A673 (cell line): ENCODE results near the gene TUT7. TPM values are rescaled to one million over a fixed set of nuclear protein-coding genes. Genes with fewer than 3 reads are reported as not detected.

Experiments used
- BruUV-seq: library from RNA; stranded (reverse); fragments of 400-500 nt; replicated peaks from 2 replicates; lab custom pipeline; 2021; lab: Mats Ljungman, UMichigan
- CTCF ChIA-PET: fragments of 300-600 bp; sonication (Branson Sonifier 250); formaldehyde crosslinking; loops from one replicate; lab custom pipeline; 2022; ENCODE audit warnings: antibody characterized with exemption; lab: Charles Lee
- POLR2A ChIA-PET: fragments of 300-600 bp; sonication (Branson Sonifier 250); formaldehyde crosslinking; loops from one replicate; lab custom pipeline; 2022; ENCODE audit warnings: antibody characterized with exemption; ENCODE audit not compliant: low non-redundant PET; lab: Charles Lee
- DNase-seq: peaks from one replicate; pipeline ENCODE4 v3.0.0-alpha.2; 2015; ENCODE audit warnings: low spot score
- H3K27ac ChIP-seq: fragments of 200-600 bp; sonication (generic); 2 replicates; pipeline ENCODE4 v1.5.1; 2016; ENCODE audit warnings: mixed run types, low read depth, mild to moderate bottlenecking, mixed read lengths, antibody characterized with exemption, low read length; ENCODE audit not compliant: poor library complexity, severe bottlenecking
- H3K27me3 ChIP-seq: fragments of 200-600 bp; sonication (generic); replicated peaks from 2 replicates; pipeline ENCODE4 v1.6.1; 2017; ENCODE audit warnings: mixed run types, low read depth, mild to moderate bottlenecking, mixed read lengths, antibody characterized with exemption, low read length; ENCODE audit not compliant: insufficient read depth, poor library complexity
- H3K36me3 ChIP-seq: fragments of 200-600 bp; sonication (generic); 2 replicates; pipeline ENCODE4 v1.6.1; 2016; ENCODE audit warnings: mixed run types, mild to moderate bottlenecking, mixed read lengths, antibody characterized with exemption, low read length; ENCODE audit not compliant: insufficient read depth, poor library complexity, severe bottlenecking
- H3K4me1 ChIP-seq: fragments of 200-600 bp; sonication (generic); 2 replicates; pipeline ENCODE4 v1.6.1; 2017; ENCODE audit warnings: mixed run types, mild to moderate bottlenecking, mixed read lengths, antibody characterized with exemption, low read length; ENCODE audit not compliant: insufficient read depth, poor library complexity, severe bottlenecking
- H3K4me3 ChIP-seq: fragments of 200-600 bp; sonication (generic); 2 replicates; pipeline ENCODE4 v1.5.1; 2016; ENCODE audit warnings: low read depth, mixed run types, mild to moderate bottlenecking, mixed read lengths, low read length; ENCODE audit not compliant: poor library complexity, severe bottlenecking
- H3K9me3 ChIP-seq: fragments of 200-600 bp; sonication (generic); 2 replicates; pipeline ENCODE4 v1.6.1; 2016; ENCODE audit warnings: mixed run types, low read depth, mild to moderate bottlenecking, mixed read lengths, antibody characterized with exemption, low read length; ENCODE audit not compliant: poor library complexity, severe bottlenecking
- EZH2 ChIP-seq: fragments of 200-600 bp; sonication (generic); IDR thresholded peaks from 2 replicates; pipeline ENCODE4 v1.6.1; 2017; ENCODE audit warnings: borderline replicate concordance, low read depth, mild to moderate bottlenecking, mixed read lengths, antibody characterized with exemption, low read length; ENCODE audit not compliant: poor library complexity, severe bottlenecking
- intact Hi-C: fragments of 100-400 bp; cut with micrococcal nuclease; formaldehyde crosslinking; loops from one replicate; pipeline ENCODE4 v1.10.0; 2022; ENCODE audit not compliant: unreplicated experiment
- total RNA-seq: library from RNA; stranded (reverse); gene quantifications from 2 replicates; pipeline ENCODE4 v1.2.3, GENCODE V29; 2021
- TF ChIP-seq, protein P1 (sequence below): fragments of 300-800, 200-600 bp; sonication (generic); conservative IDR thresholded peaks from 2 replicates; pipeline ENCODE4 v1.5.1; 2017; ENCODE audit warnings: low read depth, mild to moderate bottlenecking, antibody characterized with exemption, low read length, moderate library complexity, mixed read lengths

Gene TUT7
- total RNA-seq, 1 experiment from 2014 or later: 22.7 TPM

DNA sequence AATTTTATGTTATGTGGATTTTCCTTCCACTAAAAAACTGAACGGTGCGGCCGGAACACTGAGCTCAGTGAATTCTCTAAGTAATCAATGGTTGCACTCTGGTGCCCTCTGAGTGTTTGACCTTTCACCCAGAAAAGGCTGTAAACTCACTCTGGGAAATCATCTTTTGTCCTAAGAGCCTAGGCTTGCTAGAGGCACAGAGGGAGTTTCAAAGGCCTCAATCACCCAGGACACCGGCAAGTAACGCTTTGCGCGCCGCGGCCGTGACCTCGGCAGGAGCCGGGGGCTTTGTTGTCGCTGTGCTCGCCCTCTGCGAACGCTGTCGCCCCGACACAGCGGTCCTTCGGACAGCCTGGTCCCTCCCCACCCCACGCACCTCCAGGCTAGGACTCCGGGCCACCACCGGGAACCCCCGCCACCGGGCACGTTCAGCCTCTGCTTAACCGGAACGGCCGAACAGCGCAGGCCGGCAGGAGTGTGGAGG, 72.6 kb downstream of the TUT7 start:
- Histone ChIP-seq H3K4me1 (peaks cover 12% of the 10 kb centered on the region), H3K27me3 (no peaks in the 10 kb centered on the region), H3K4me3 (peak overlapping the region; percentile 86), H3K27ac (peak overlapping the region; percentile 94), H3K36me3 (peaks cover 5% of the 10 kb centered on the region), H3K9me3 (no peaks in the 10 kb centered on the region)
- TF ChIP-seq EZH2: no peak
- TF ChIP-seq, protein P1, sequence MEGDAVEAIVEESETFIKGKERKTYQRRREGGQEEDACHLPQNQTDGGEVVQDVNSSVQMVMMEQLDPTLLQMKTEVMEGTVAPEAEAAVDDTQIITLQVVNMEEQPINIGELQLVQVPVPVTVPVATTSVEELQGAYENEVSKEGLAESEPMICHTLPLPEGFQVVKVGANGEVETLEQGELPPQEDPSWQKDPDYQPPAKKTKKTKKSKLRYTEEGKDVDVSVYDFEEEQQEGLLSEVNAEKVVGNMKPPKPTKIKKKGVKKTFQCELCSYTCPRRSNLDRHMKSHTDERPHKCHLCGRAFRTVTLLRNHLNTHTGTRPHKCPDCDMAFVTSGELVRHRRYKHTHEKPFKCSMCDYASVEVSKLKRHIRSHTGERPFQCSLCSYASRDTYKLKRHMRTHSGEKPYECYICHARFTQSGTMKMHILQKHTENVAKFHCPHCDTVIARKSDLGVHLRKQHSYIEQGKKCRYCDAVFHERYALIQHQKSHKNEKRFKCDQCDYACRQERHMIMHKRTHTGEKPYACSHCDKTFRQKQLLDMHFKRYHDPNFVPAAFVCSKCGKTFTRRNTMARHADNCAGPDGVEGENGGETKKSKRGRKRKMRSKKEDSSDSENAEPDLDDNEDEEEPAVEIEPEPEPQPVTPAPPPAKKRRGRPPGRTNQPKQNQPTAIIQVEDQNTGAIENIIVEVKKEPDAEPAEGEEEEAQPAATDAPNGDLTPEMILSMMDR: no peak
- DNase-seq: no peak
- intact Hi-C loops: no loop called here
- no TSS peak for BruUV-seq
- POLR2A ChIA-PET: interaction anchor here (0.5 to 0.8 kb wide), 2 partner anchors 14 to 1247 kb away, joined by 5 to 9 read pairs; no protein-coding TSS in a partner anchor
- CTCF ChIA-PET: no interaction called here

DNA sequence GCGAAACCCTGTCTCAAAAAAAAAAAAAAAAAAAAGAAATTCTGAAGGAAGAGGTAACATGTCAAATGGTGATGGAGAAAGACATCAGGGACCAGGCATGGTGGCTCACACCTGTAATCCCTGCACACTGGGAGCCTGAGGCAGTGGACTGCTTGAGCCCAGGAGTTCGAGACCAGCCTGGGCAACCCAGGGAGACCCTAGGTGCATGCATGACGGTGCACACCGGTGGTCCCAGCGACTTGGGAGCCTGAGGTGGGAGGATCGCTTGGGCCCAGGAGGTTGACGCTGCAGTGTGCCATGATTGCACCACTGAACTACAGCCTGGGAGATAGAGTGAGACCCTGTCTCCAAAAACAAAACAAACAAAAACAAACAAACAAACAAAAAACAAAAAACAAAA, 73.6 kb downstream of the TUT7 start:
- TF ChIP-seq, protein P1: no peak
- TF ChIP-seq EZH2: no peak
- DNase-seq: no peak
- Histone ChIP-seq H3K4me3 (peak overlapping the region; percentile 86), H3K27ac (no peak overlapping the region), H3K9me3 (no peaks in the 10 kb centered on the region), H3K36me3 (peaks cover 5% of the 10 kb centered on the region), H3K27me3 (no peaks in the 10 kb centered on the region), H3K4me1 (peaks cover 9% of the 10 kb centered on the region)
- intact Hi-C loops: no loop called here
- no TSS peak for BruUV-seq
- ChIA-PET CTCF (interaction anchor here (0.7 kb wide), 1 partner anchor 1056 kb away, joined by 7 read pairs; no protein-coding TSS in a partner anchor), POLR2A (no interaction called here)

DNA sequence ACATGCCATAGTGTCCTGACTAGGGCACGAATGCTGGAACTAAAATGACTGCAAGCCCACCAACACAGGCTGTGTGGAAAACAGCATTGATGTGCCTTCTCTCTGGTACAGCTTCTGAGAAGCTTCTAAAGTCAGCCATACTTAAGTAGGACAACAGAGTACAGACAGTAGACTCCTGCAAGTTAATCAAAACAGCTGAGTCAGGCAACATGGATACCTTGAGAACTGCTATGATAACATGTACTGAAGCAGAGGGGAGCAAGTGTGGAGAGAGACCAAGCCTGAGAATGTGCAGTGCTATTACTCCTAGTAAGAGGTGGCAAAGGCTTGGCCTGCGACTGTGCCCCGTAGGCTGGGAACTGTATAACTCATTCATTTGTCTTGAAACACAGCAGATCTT, 74.4 kb downstream of the TUT7 start:
- Histone ChIP-seq H3K4me1 (peaks cover 9% of the 10 kb centered on the region), H3K27me3 (no peaks in the 10 kb centered on the region), H3K36me3 (peaks cover 5% of the 10 kb centered on the region), H3K27ac (no peak overlapping the region), H3K9me3 (no peaks in the 10 kb centered on the region), H3K4me3 (no peak overlapping the region)
- BruUV-seq: no TSS peak
- POLR2A ChIA-PET: no interaction called here
- intact Hi-C loops: no loop called here
- no peak for DNase-seq
- CTCF ChIA-PET: interaction anchor here (0.7 kb wide), 1 partner anchor 1057 kb away, joined by 7 read pairs; no protein-coding TSS in a partner anchor
- no peak for TF ChIP-seq EZH2
- TF ChIP-seq, protein P1: no peak
